Astrocyte of the spinal cord (primary cell): Measurements from ENCODE around the gene CYTH3.

Source experiments
- DNase-seq: peaks from one replicate; pipeline ENCODE4 v3.0.0; 2011; ENCODE audit warnings: low read depth, low spot score
- H3K4me3 ChIP-seq: 2 replicates; pipeline ENCODE4 v1.5.1; 2011; ENCODE audit warnings: low read depth, mild to moderate bottlenecking, low read length, moderate library complexity
- CTCF ChIP-seq: IDR thresholded peaks from 2 replicates; pipeline ENCODE4 v1.5.1; 2012; ENCODE audit warnings: low read depth, mild to moderate bottlenecking, low read length, inconsistent platforms
- in situ Hi-C: cut with HindIII; loops from 2 replicates; pipeline ENCODE4 v1.10.0; 2017; ENCODE audit warnings: low sequenced_read_pairs

The CYTH3 gene

GRCh38 chr7:6279937-6280336 lies 7.5 kb upstream of the CYTH3 start:
- in situ Hi-C loops: no loop called here
- no peak for DNase-seq
- TF ChIP-seq CTCF: no peak
- H3K4me3 ChIP-seq: no peak overlapping the region

- no peak for TF ChIP-seq CTCF
- no peak overlapping the region for H3K4me3 ChIP-seq
- no peak for DNase-seq
- in situ Hi-C loops: no loop called here
These were observed 6.9 kb upstream of the CYTH3 start for GRCh38 chr7:6279341-6279740.

GRCh38 chr7:6278749-6279310 lies 6.4 kb upstream of the CYTH3 start:
- no peak for TF ChIP-seq CTCF
- no peak for DNase-seq
- in situ Hi-C loops: no loop called here
- no peak overlapping the region for H3K4me3 ChIP-seq

- H3K4me3 ChIP-seq: no peak overlapping the region
- no peak for DNase-seq
- in situ Hi-C loops: no loop called here
- TF ChIP-seq CTCF: no peak
These were observed 5.1 kb upstream of the CYTH3 start for GRCh38 chr7:6277476-6277875.

GRCh38 chr7:6276911-6277408 lies 4.5 kb upstream of the CYTH3 start:
- DNase-seq: no peak
- no peak for TF ChIP-seq CTCF
- H3K4me3 ChIP-seq: no peak overlapping the region
- in situ Hi-C loops: no loop called here

- in situ Hi-C loops: no loop called here
- no peak for DNase-seq
- H3K4me3 ChIP-seq: no peak overlapping the region
- TF ChIP-seq CTCF: no peak
These were observed 2.3 kb upstream of the CYTH3 start for GRCh38 chr7:6274743-6275142.
